ENCODE data around the gene EXOC3.
"Not testable (repeated sequence)": the region's sequence is repeated elsewhere in the genome, so short reads cannot be mapped to it uniquely, and the experiment has no call there.

The EXOC3 gene

GRCh38 chr5:507986-508575, 65.1 kb downstream of the EXOC3 start:
- not testable (repeated sequence) for DNase-seq

GRCh38 chr5:509611-510185, 66.7 kb downstream of the EXOC3 start:
- DNase-seq = no peak

GRCh38 chr5:510521-510920, 67.5 kb downstream of the EXOC3 start:
- no peak for DNase-seq

- no peak for DNase-seq
Observed at GRCh38 chr5:511476-511875, 68.5 kb downstream of the EXOC3 start.

GRCh38 chr5:513216-514100, 70.5 kb downstream of the EXOC3 start:
- no peak for DNase-seq

- no peak for DNase-seq
Observed at GRCh38 chr5:514101-514485, 71.1 kb downstream of the EXOC3 start.

GRCh38 chr5:514673-515072, 71.7 kb downstream of the EXOC3 start:
- no peak for DNase-seq

- no peak for DNase-seq
Observed at GRCh38 chr5:515273-515836, 72.4 kb downstream of the EXOC3 start.

GRCh38 chr5:516338-516925, 73.5 kb downstream of the EXOC3 start:
- no peak for DNase-seq
